Activated CD4-positive, alpha-beta T cell treated with anti-CD3 and anti-CD28 coated beads for 36 hours (primary cell): ENCODE data around the gene INPP4B. TPM values are rescaled to one million over a fixed set of nuclear protein-coding genes. Genes with fewer than 3 reads are reported as not detected.

Experiments
- ATAC-seq: fragments of 200-7000 bp; cut with Tn5 transposase; one replicate; pipeline ENCODE4 v1.10.0; 2021; ENCODE audit warnings: mild to moderate bottlenecking, moderate library complexity
- CTCF ChIA-PET: fragments of 350-600 bp; sonication (Branson Sonifier 250); formaldehyde crosslinking; loops from one replicate; lab custom pipeline; 2021; ENCODE audit warnings: antibody characterized with exemption; lab: Charles Lee
- POLR2A ChIA-PET: fragments of 350-600 bp; sonication (Branson Sonifier 250); formaldehyde crosslinking; loops from one replicate; lab custom pipeline; 2021; ENCODE audit warnings: antibody characterized with exemption, inconsistent platforms; lab: Charles Lee
- DNase-seq: peaks from one replicate; pipeline ENCODE4 v3.0.0-alpha.2; 2020
- H3K27ac Mint-ChIP-seq: one replicate; pipeline ENCODE4 v1.8.0; 2021; ENCODE audit warnings: mixed read lengths
- H3K27me3 Mint-ChIP-seq: one replicate; pipeline ENCODE4 v1.8.0; 2021; ENCODE audit warnings: mixed read lengths
- H3K36me3 Mint-ChIP-seq: one replicate; pipeline ENCODE4 v1.8.0; 2021; ENCODE audit warnings: low read depth, mixed read lengths
- H3K4me1 Mint-ChIP-seq: one replicate; pipeline ENCODE4 v1.8.0; 2021; ENCODE audit warnings: mixed read lengths
- H3K4me3 Mint-ChIP-seq: one replicate; pipeline ENCODE4 v1.8.0; 2021; ENCODE audit warnings: mild to moderate bottlenecking, moderate library complexity, mixed read lengths
- H3K9me3 Mint-ChIP-seq: one replicate; pipeline ENCODE4 v1.8.0; 2021; ENCODE audit warnings: low read depth, mixed read lengths
- intact Hi-C, 2 experiments: fragments of 100-400 bp; cut with DNase I in 1 of 2; cut with micrococcal nuclease in 1 of 2; formaldehyde crosslinking; loops; one replicate each; pipeline versions ENCODE4 v1.14.2 to v1.15.1; 2022 to 2024; cut with DNase I, micrococcal nuclease
- total RNA-seq, 2 experiments: library from RNA; stranded (reverse); gene quantifications; one replicate each; pipeline ENCODE4 v1.2.3, GENCODE V29; 2021

INPP4B gene
- total RNA-seq, 2 experiments from 2014 or later: 66.6 to 70.7 TPM

DNA sequence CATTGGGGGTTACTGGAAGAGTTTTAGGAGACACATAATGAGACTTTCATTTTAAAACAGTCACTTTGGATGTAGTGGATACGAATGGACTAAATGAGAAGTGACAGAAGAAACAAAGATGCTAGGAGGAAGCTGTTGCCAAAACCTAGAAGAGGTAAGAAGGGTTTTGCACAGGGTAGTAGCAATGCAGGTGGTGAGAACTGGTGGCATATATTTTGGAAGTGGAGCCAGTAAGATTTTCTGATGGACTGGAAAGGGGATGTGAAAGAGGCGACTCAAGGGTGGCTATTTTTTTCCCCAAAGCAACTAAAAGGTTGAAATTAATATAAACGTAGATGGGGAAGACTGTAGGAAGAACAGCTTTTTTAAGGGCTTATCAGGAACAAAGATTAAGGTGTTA lies 747.7 kb downstream of the INPP4B start:
- Mint-ChIP-seq H3K36me3 (peaks cover 42% of the 10 kb centered on the region), H3K27me3 (no peaks in the 10 kb centered on the region), H3K27ac (no peak overlapping the region), H3K4me1 (peaks cover 3% of the 10 kb centered on the region), H3K4me3 (no peak overlapping the region), H3K9me3 (no peaks in the 10 kb centered on the region)
- DNase-seq (no peak), ATAC-seq (no peak)
- ChIA-PET CTCF (no interaction called here), POLR2A (no interaction called here)
- intact Hi-C loops: loop anchor here in 1 of 2 experiments (10.0 kb wide), 1 partner anchor 794 kb away; no protein-coding TSS in a partner anchor

DNA sequence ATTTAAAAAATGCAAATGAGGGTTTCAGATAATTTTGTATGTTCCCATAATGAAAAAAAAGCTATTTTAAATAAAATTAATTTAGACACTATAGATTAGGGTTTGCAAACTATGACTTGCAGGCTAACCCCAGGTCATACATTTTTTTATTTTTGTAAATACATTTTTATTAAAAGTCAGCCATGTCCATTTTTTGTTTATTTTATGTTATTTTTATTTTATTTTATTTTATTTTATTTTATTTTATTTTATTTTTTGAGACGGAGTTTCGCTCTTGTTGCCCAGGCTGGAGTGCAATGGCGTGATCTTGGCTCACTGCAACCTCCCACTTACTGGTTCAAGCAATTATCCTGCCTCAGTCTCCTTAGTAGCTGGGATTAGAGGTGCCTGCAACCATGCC lies 749.1 kb downstream of the INPP4B start:
- Mint-ChIP-seq H3K36me3 (peaks cover 42% of the 10 kb centered on the region), H3K27ac (no peak overlapping the region), H3K27me3 (no peaks in the 10 kb centered on the region), H3K9me3 (no peaks in the 10 kb centered on the region), H3K4me3 (no peak overlapping the region), H3K4me1 (peaks cover 3% of the 10 kb centered on the region)
- ATAC-seq (no peak), DNase-seq (no peak)
- POLR2A ChIA-PET: no interaction called here
- CTCF ChIA-PET: no interaction called here
- intact Hi-C loops: loop anchor here in 1 of 2 experiments (10.0 kb wide), 1 partner anchor 792 kb away; no protein-coding TSS in a partner anchor

DNA sequence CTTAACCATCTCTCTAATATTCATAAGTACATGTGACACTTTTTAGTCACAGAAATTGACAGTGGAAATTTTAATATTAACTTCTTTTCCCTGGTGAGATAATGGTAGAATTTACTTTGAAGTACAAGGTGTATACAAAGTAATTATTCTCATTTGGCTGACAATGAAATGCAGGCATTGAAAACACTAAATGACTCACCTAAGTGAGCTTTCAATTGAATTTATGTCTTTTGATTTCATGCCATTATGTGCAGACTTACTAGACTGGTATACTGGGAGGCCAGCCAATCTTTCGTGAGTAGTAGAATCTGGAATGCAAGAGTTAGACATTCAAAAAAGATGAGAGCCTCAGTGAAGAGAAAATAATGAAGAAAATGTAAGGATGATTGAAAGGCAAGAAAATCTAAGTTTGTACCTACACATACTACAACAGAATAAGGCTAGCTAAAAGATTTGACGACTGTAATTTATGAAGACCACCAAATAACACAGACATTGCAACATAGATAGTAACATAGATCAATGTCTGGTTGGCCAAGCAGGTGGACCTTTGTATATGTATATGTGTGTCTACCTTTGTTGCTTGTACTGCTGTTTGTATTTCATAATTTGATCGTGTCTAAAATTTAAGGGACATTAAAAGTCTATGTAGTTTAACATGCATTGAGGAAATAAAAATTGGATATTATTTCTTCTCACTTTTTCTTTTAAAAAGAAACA lies 750.1 kb downstream of the INPP4B start:
- ATAC-seq: no peak
- H3K9me3 Mint-ChIP-seq: no peaks in the 10 kb centered on the region
- no peak overlapping the region for H3K27ac Mint-ChIP-seq
- DNase-seq: no peak
- CTCF ChIA-PET: interaction anchor here (0.6 kb wide), 1 partner anchor 86 kb away, joined by 3 read pairs; no protein-coding TSS in a partner anchor
- POLR2A ChIA-PET: no interaction called here
- peaks cover 5% of the 10 kb centered on the region for H3K4me1 Mint-ChIP-seq
- H3K27me3 Mint-ChIP-seq: no peaks in the 10 kb centered on the region
- no peak overlapping the region for H3K4me3 Mint-ChIP-seq
- intact Hi-C loops: loop anchor here in 1 of 2 experiments (10.0 kb wide), 1 partner anchor 791 kb away; no protein-coding TSS in a partner anchor
- H3K36me3 Mint-ChIP-seq: peaks cover 40% of the 10 kb centered on the region

DNA sequence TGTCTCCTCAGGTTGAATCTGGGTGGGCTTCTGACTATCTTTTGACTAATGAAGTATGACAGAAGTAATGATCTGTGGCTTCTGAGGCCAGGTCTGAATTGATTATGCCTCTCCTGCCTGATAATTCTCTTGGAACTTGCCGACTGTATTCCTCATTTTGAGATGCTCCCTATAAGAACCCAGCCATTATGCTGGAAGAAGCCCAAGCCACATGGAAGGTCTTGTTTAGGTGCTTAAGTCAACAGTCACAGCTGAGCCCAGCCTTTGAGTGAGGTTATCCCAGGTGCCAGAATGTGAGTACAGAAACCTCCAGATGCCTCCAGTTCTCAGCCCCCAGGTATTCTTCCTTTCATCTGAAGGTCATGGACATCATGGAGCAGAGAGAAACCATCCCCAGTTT lies 753.2 kb downstream of the INPP4B start:
- Mint-ChIP-seq H3K9me3 (no peaks in the 10 kb centered on the region), H3K36me3 (peaks cover 34% of the 10 kb centered on the region), H3K27me3 (no peaks in the 10 kb centered on the region), H3K4me3 (no peak overlapping the region), H3K4me1 (peaks cover 2% of the 10 kb centered on the region), H3K27ac (no peak overlapping the region)
- ATAC-seq (no peak), DNase-seq (no peak)
- ChIA-PET POLR2A (interaction anchor here (0.6 kb wide), 1 partner anchor 342 kb away, joined by 6 read pairs; no protein-coding TSS in a partner anchor), CTCF (no interaction called here)
- intact Hi-C loops: loop anchor here in 1 of 2 experiments (10.0 kb wide), 1 partner anchor 788 kb away; no protein-coding TSS in a partner anchor

DNA sequence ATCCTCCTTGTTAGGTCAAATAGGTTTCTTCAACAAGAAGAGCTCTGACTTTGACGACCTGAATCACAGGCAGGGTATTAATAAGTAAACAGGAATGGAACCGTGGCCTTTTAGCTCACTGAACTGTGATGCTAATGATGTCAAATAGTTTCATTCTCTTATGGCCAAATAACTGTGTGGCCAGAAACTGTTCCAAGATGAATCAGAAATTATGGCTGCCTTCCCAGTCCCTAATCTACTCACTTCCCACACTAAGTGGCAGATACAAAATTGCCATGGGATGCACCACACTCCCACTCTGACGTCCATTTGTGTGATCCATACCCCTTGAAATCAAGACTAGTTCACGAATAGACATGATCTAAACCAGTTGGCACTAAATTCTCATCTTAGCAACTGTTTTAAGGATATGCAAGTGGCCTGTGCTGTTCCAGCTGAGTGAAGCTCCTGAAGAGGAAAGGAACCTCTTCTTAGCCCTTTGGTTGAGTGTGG lies 754.4 kb downstream of the INPP4B start:
- CTCF ChIA-PET: no interaction called here

DNA sequence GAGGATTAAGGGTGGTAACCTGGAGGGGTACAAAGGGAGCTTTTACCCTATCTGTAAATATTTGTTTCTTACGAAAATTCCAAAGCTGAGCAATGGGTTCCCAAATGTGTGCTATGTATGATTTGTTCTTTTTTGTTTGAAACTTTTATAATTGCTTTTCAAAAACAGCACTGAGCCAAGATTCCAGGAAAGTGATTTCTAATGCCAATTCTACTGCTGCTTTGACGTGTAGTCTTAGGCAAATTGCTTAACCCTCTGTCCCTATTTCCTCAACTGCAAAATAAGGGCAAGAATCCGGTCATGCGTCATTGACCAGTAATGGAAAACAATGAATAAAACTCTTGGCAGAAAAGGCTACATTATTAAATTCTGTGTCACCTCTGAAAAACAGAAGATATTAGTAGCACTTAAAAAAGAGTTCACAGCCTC lies 755.0 kb downstream of the INPP4B start:
- peaks cover 6% of the 10 kb centered on the region for H3K4me1 Mint-ChIP-seq

More for the DNA sequence above, 754.4 kb downstream of the INPP4B start:
- Mint-ChIP-seq H3K4me3 (no peak overlapping the region), H3K9me3 (no peaks in the 10 kb centered on the region), H3K36me3 (peaks cover 32% of the 10 kb centered on the region), H3K27ac (peak overlapping the region; percentile 25), H3K27me3 (no peaks in the 10 kb centered on the region), H3K4me1 (peaks cover 6% of the 10 kb centered on the region)
- intact Hi-C loops: loop anchor here in 1 of 2 experiments (10.0 kb wide), 1 partner anchor 787 kb away; no protein-coding TSS in a partner anchor
- ATAC-seq: no peak
- no peak for DNase-seq
- POLR2A ChIA-PET: no interaction called here

DNA sequence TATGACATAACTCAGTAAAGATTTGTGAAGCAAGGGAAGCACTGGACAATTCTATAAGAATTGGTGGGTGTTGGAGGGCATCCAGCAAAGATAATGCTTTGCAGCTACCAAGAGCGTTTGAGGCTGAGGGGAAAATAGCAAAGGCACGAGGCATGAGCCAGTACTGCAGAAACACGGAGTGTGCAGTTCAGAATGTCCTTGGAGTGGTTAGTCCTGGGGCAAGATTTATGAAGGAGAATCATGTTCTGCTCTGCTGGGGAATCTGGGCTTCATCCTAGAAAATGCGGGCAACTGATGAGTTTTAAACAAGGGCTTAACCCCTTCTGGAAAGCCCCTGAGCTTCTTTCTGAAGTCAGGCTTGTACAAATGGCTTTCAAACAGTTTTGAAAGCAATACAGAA lies 757.2 kb downstream of the INPP4B start:
- peaks cover 26% of the 10 kb centered on the region for H3K36me3 Mint-ChIP-seq
- no peaks in the 10 kb centered on the region for H3K9me3 Mint-ChIP-seq
- POLR2A ChIA-PET: no interaction called here
- ATAC-seq (no peak), DNase-seq (no peak)
- CTCF ChIA-PET: no interaction called here
- H3K4me3 Mint-ChIP-seq: no peak overlapping the region
- intact Hi-C loops: no loop called here
- no peak overlapping the region for H3K27ac Mint-ChIP-seq
- no peaks in the 10 kb centered on the region for H3K27me3 Mint-ChIP-seq
- peaks cover 6% of the 10 kb centered on the region for H3K4me1 Mint-ChIP-seq

More for the DNA sequence above, 755.0 kb downstream of the INPP4B start:
- Mint-ChIP-seq H3K9me3 (no peaks in the 10 kb centered on the region), H3K4me3 (no peak overlapping the region), H3K27me3 (no peaks in the 10 kb centered on the region), H3K36me3 (peaks cover 32% of the 10 kb centered on the region), H3K27ac (no peak overlapping the region)
- ChIA-PET POLR2A (no interaction called here), CTCF (no interaction called here)
- no peak for ATAC-seq
- no peak for DNase-seq
- intact Hi-C loops: loop anchor here in 1 of 2 experiments (10.0 kb wide), 1 partner anchor 786 kb away; no protein-coding TSS in a partner anchor

DNA sequence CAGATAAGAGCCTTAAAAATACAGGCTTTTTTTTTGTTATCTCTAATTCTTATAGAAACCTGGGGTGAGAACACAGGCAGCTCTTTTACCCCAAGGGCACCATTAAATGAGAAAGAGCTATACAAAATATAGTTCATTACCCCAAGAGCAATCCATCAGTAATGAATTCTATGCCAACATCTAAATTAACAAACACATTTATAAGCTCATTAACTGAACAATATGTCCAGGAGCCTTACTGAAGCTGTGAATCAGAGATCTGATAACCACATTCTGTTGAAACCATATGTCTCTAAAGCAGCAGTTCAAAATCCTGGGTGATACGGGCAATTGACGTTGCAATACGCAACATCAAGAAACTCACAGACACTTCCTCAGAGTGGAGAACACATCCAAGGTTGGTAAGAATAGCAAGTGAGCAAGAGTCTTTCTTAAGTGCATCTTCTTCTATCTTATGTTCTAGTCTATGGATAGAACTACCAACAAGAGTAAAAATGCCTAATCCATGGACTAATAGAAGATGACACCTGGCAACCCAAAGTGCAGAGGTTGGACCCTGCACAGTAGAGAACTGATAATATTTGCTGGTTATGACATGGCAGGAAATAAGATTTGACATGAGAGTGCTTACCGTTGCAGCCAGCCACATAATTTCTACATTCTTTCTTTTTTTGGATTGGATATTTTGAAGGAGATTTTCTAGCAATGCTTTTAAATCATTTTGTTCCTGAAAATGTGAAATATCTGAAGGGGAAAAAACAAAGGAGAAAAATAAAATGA lies 760.4 kb downstream of the INPP4B start:
- no peak overlapping the region for H3K4me3 Mint-ChIP-seq
- no peaks in the 10 kb centered on the region for H3K9me3 Mint-ChIP-seq
- ChIA-PET POLR2A (no interaction called here), CTCF (interaction anchor here (0.7 to 1.0 kb wide), 2 partner anchors 16 to 624 kb away, joined by 3 read pairs; no protein-coding TSS in a partner anchor)
- H3K27ac Mint-ChIP-seq: no peak overlapping the region
- H3K4me1 Mint-ChIP-seq: peaks cover 4% of the 10 kb centered on the region
- DNase-seq (no peak), ATAC-seq (no peak)
- intact Hi-C loops: no loop called here
- peaks cover 37% of the 10 kb centered on the region for H3K36me3 Mint-ChIP-seq
- H3K27me3 Mint-ChIP-seq: no peaks in the 10 kb centered on the region

DNA sequence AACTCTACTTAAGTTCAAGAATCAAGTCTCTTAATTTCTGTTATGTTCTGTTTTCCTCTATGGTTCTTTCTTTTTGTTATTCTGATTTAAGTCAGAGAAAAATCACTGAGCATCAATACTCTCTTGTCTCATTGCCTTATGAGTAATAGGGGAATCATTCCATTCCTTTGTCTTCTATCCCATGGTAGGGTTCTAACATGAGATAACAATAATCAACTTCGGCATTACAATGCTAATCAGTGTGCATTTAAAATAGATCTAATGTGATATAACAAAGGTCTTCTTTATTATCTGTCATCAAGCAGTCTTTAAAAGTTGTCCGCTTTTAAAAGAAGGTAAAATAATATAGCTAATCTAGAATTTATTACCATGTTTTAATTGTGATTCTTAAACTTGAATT lies 762.8 kb downstream of the INPP4B start:
- DNase-seq (no peak), ATAC-seq (no peak)
- ChIA-PET POLR2A (no interaction called here), CTCF (no interaction called here)
- intact Hi-C loops: no loop called here
- Mint-ChIP-seq H3K9me3 (no peaks in the 10 kb centered on the region), H3K36me3 (peaks cover 42% of the 10 kb centered on the region), H3K4me1 (peaks cover 4% of the 10 kb centered on the region), H3K27me3 (no peaks in the 10 kb centered on the region), H3K27ac (no peak overlapping the region), H3K4me3 (no peak overlapping the region)

DNA sequence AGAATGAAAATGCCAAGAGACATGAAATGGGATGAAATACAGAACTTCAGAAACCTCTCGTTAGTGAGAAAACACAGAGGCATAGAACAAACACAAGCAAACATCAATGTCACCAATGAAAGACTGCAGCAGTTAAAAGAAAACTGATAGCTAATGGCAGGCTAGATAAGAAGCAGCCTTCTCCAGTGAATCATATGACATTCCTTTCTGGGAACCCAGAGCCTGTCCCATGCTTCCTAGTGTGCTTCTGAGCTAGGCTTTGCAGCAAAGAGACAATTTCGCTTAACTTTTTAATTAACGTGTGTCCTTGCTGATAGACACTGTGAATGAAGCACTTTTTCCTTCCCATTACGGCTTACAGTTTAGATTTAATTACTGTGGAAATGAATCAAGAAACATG lies 765.1 kb downstream of the INPP4B start:
- intact Hi-C loops: no loop called here
- no peak for ATAC-seq
- Mint-ChIP-seq H3K4me3 (no peak overlapping the region), H3K4me1 (no peaks in the 10 kb centered on the region), H3K27ac (no peak overlapping the region), H3K9me3 (no peaks in the 10 kb centered on the region), H3K27me3 (no peaks in the 10 kb centered on the region), H3K36me3 (peaks cover 46% of the 10 kb centered on the region)
- ChIA-PET POLR2A (interaction anchor here (0.7 kb wide), 1 partner anchor 477 kb away, joined by 4 read pairs; no protein-coding TSS in a partner anchor), CTCF (no interaction called here)
- no peak for DNase-seq

DNA sequence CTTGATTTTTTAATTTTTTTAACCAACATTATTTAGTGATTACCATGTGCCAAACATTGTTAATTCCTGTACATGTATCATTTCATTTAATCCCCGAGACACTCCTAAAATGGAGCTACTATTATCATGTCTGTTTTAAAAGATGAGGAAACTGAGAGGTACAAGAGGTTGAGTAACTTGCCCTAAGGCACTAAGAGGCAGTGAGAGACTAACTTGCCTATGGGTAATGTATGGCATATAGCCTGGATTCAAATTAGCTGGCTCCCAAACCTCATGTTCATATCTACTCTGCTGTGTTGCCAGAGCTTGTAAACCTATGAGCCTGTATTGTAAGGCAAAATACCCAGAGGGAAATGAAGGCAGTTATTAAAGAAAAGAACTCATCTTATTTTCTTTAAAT lies 766.1 kb downstream of the INPP4B start:
- H3K4me3 Mint-ChIP-seq: no peak overlapping the region
- no peaks in the 10 kb centered on the region for H3K9me3 Mint-ChIP-seq
- ChIA-PET CTCF (no interaction called here), POLR2A (no interaction called here)
- DNase-seq (no peak), ATAC-seq (no peak)
- H3K36me3 Mint-ChIP-seq: peaks cover 48% of the 10 kb centered on the region
- H3K27me3 Mint-ChIP-seq: no peaks in the 10 kb centered on the region
- intact Hi-C loops: no loop called here
- no peak overlapping the region for H3K27ac Mint-ChIP-seq
- no peaks in the 10 kb centered on the region for H3K4me1 Mint-ChIP-seq
